HG02763 (cell line): Measurements from ENCODE around the gene OR2T1.
"Not testable (repeated sequence)": the region's sequence is repeated elsewhere in the genome, so short reads cannot be mapped to it uniquely, and the experiment has no call there.

ENCODE experiments used
- ATAC-seq: cut with Tn5 transposase; IDR thresholded peaks from one replicate; pipeline ENCODE4 v1.9.1; 2021; ENCODE audit warnings: mild to moderate bottlenecking, moderate library complexity; ENCODE audit not compliant: unreplicated experiment

OR2T1 gene

GRCh38 chr1:248402748-248403147, at the start of gene OR2T1:
Gene OR2T1, plus strand, starts transcription at chr1:248403048. Its CDS starts 3,100 bp downstream, at chr1:248406148.
- ATAC-seq, result no peak

GRCh38 chr1:248359415-248359814, 43.4 kb upstream of the OR2T1 start:
- ATAC-seq, result no peak

GRCh38 chr1:248361121-248361715, 41.6 kb upstream of the OR2T1 start, which contains the start of gene OR2T4:
Gene OR2T4, plus strand, starts transcription at chr1:248361665. Its CDS starts 0 bp downstream, at chr1:248361665.
- ATAC-seq, result no peak

- no peak for ATAC-seq
Measured at GRCh38 chr1:248366609-248367008, 36.2 kb upstream of the OR2T1 start.

GRCh38 chr1:248372394-248372793, 30.5 kb upstream of the OR2T1 start:
- no peak for ATAC-seq

GRCh38 chr1:248373761-248374160, 29.1 kb upstream of the OR2T1 start:
- no peak for ATAC-seq

- no peak for ATAC-seq
Measured at GRCh38 chr1:248375446-248375845, 27.4 kb upstream of the OR2T1 start, which contains the start of gene OR2T6. Gene OR2T6, plus strand, starts transcription at chr1:248375746. Its CDS starts 11,863 bp downstream, at chr1:248387609.

- no peak for ATAC-seq
Measured at GRCh38 chr1:248376916-248377315, 25.9 kb upstream of the OR2T1 start.

- ATAC-seq, result no peak
Measured at GRCh38 chr1:248380854-248381253, 22.0 kb upstream of the OR2T1 start.

GRCh38 chr1:248388426-248388825, 14.4 kb upstream of the OR2T1 start:
- ATAC-seq, result no peak

GRCh38 chr1:248393050-248393449, 9.8 kb upstream of the OR2T1 start:
- ATAC-seq, result no peak

GRCh38 chr1:248404024-248404423, 1.2 kb downstream of the OR2T1 start:
- no peak for ATAC-seq

- peak; percentile 49 for ATAC-seq
Measured at GRCh38 chr1:248406721-248407692, 4.2 kb downstream of the OR2T1 start.

- no peak for ATAC-seq
Measured at GRCh38 chr1:248416226-248416625, 13.4 kb downstream of the OR2T1 start.

- no peak for ATAC-seq
Measured at GRCh38 chr1:248417854-248418253, 15.0 kb downstream of the OR2T1 start.

- no peak for ATAC-seq
Measured at GRCh38 chr1:248421384-248421783, 18.5 kb downstream of the OR2T1 start.

GRCh38 chr1:248427526-248428191, 24.8 kb downstream of the OR2T1 start:
- peak; percentile 33 for ATAC-seq

- peak; percentile 97 for ATAC-seq
Measured at GRCh38 chr1:248428192-248428533, 25.3 kb downstream of the OR2T1 start.

GRCh38 chr1:248431683-248432082, 28.8 kb downstream of the OR2T1 start:
- ATAC-seq, result not testable (repeated sequence)

GRCh38 chr1:248432201-248432600, 29.4 kb downstream of the OR2T1 start:
- not testable (repeated sequence) for ATAC-seq

GRCh38 chr1:248433811-248434415, 31.1 kb downstream of the OR2T1 start:
- ATAC-seq, result not testable (repeated sequence)
